Measurements from ENCODE around the gene FOXD3. TPM values are rescaled to one million over a fixed set of nuclear protein-coding genes. Genes with fewer than 3 reads are reported as not detected.

Gene FOXD3
- total RNA-seq, 1 experiment from 2014 or later, result 25.8 TPM

GRCh38 chr1:63304410-63304809 lies 18.0 kb upstream of the FOXD3 start:
- H2BK5ac ChIP-seq (ENCODE audit: insufficient read length, low read length), result no peak overlapping the region
- no peak overlapping the region for H3K9ac ChIP-seq (ENCODE audit: extremely low read depth, insufficient read length, low read length)
- WGBS (ENCODE audit: extremely low coverage, insufficient read length, low lambda C conversion rate), result no CpG with 5 or more reads among the region's 2 CpGs
- H3K14ac ChIP-seq (ENCODE audit: insufficient read depth, low read length), result no peak overlapping the region
- no peak overlapping the region for H3K4me2 ChIP-seq (ENCODE audit: insufficient read depth, insufficient read length, low read length)
- H3K56ac ChIP-seq (ENCODE audit: insufficient read length, low read depth, low read length), result no peak overlapping the region
- H3K36me3 Mint-ChIP-seq (ENCODE audit: insufficient read depth in 1 of 3, low read depth in 3 of 3), result peaks cover 0 to 23% (median 6%) of the 10 kb centered on the region in 3 experiments; a peak in 5 of 7 replicates
- no peaks in the 10 kb centered on the region for H3K9me3 ChIP-seq (ENCODE audit: control insufficient read depth, low read depth, low read length)
- no peak overlapping the region for H2BK120ac ChIP-seq (ENCODE audit: low read depth, low read length, poor library complexity, severe bottlenecking)
- no peak for DNase-seq
- H3K4ac ChIP-seq (ENCODE audit: low read depth, low read length), result no peak overlapping the region
- no peak overlapping the region for H3K18ac ChIP-seq (ENCODE audit: insufficient read length, low read depth, low read length)
- H3K9me3 Mint-ChIP-seq, result peaks cover 0 to 6% of the 10 kb centered on the region in 2 experiments; a peak in 3 of 5 replicates
- no peak overlapping the region for H2BK20ac ChIP-seq (ENCODE audit: low read depth, low read length, poor library complexity, severe bottlenecking)
- no peaks in the 10 kb centered on the region for H3K79me1 ChIP-seq (ENCODE audit: insufficient read depth, low read depth, low read length, poor library complexity, severe bottlenecking)
- H2BK15ac ChIP-seq (ENCODE audit: low read depth, low read length), result no peak overlapping the region
- no peak for TF ChIP-seq CTCF (conservative IDR thresholded peaks at IDR 0.05)
- H3T11ph ChIP-seq (ENCODE audit: low read length), result no peak overlapping the region
- H3K27me3 ChIP-seq (ENCODE audit: insufficient read depth, low read length), result no peaks in the 10 kb centered on the region
- no peak overlapping the region for H4K91ac ChIP-seq (ENCODE audit: insufficient read length, low read depth, low read length)
- H3K4me1 Mint-ChIP-seq, result peaks cover 36 to 40% of the 10 kb centered on the region in 2 experiments
- no peak overlapping the region for H3K4me3 Mint-ChIP-seq
- no peaks in the 10 kb centered on the region for H4K20me1 ChIP-seq (ENCODE audit: control insufficient read depth, insufficient read depth, insufficient read length)
- H3K27ac Mint-ChIP-seq, result peak overlapping the region; percentile 68 to 98 (median 96); a peak in 6 of 7 replicates
- H4K8ac ChIP-seq (replicated peaks; ENCODE audit: insufficient read length, low read depth, low read length), result no peak overlapping the region
- no peaks in the 10 kb centered on the region for H3K27me3 Mint-ChIP-seq (ENCODE audit: low read depth)
- H2AK5ac ChIP-seq (ENCODE audit: insufficient read length, low read length), result no peak overlapping the region
- H2AFZ ChIP-seq (ENCODE audit: low read length), result no peak overlapping the region
- H3K23me2 ChIP-seq (ENCODE audit: insufficient read length, low read depth, low read length, poor library complexity, severe bottlenecking), result no peaks in the 10 kb centered on the region
- no peak overlapping the region for H3K23ac ChIP-seq (ENCODE audit: insufficient read length, low read depth, low read length)
- H4K5ac ChIP-seq (ENCODE audit: insufficient read length, low read depth, low read length), result no peak overlapping the region
- peak overlapping the region; percentile 95 for H3K27ac ChIP-seq (ENCODE audit: insufficient read length, low read depth, low read length)
- H3K4me1 ChIP-seq (ENCODE audit: insufficient read depth, low read length), result peaks cover 3% of the 10 kb centered on the region; the same call in 1 of the 2 replicates
- no peak overlapping the region for H2BK12ac ChIP-seq (ENCODE audit: insufficient read length, low read depth, low read length)
- no peaks in the 10 kb centered on the region for H3K79me2 ChIP-seq (ENCODE audit: insufficient read depth, low read length)

Data from H9 (cell line).